Lower leg skin (tissue), 4 donors: Measurements from ENCODE around the gene RFC4. TPM values are rescaled to one million over a fixed set of nuclear protein-coding genes. Genes with fewer than 3 reads are reported as not detected.

Experiments used
- DNase-seq, 2 donors: peaks; one replicate each; pipeline ENCODE4 v3.0.0-alpha.2; 2019; ENCODE audit warnings: low spot score in 2 of 2
- H3K4me3 ChIP-seq: fragments of 200-600 bp; sonication (generic); 2 replicates; pipeline ENCODE4 v1.5.1; 2017; ENCODE audit warnings: mild to moderate bottlenecking, low read depth; ENCODE audit not compliant: poor library complexity, severe bottlenecking
- CTCF ChIP-seq, 3 donors: fragments of 450-650 bp; IDR thresholded peaks; one replicate each; pipeline ENCODE4 v1.5.1; 2016; ENCODE audit warnings: antibody characterized with exemption in 3 of 3, mild to moderate bottlenecking in 3 of 3, moderate library complexity in 2 of 3
- POLR2A ChIP-seq, 2 donors: fragments of 450-650 bp; IDR thresholded peaks; one replicate each; pipeline ENCODE4 v1.6.1; 2016 to 2017; ENCODE audit warnings: antibody characterized with exemption in 2 of 2, mild to moderate bottlenecking in 1 of 2, moderate library complexity in 1 of 2
- WGBS, 2 donors: methylation state at CpG; one replicate each; pipeline ENCODE4 v1.1.5; 2018; 5-methylcytosine and 5-hydroxymethylcytosine counted together
- intact Hi-C: fragments of 100-400 bp; cut with DNase I; formaldehyde crosslinking; loops from one replicate; pipeline ENCODE4 v1.15.0; 2023; ENCODE audit warnings: low total_unique reads
- microRNA counts, 2 donors: library from miRNA; unstranded; fragments of <30 nt; microRNA quantifications; one replicate each; lab custom pipeline; 2016
- microRNA-seq, 2 donors: library from miRNA; unstranded; fragments of <30 nt; microRNA quantifications; one replicate each; pipeline ENCODE4, GENCODE V29; 2016; ENCODE audit warnings: borderline replicate concordance in 2 of 2, borderline number of aligned reads in 1 of 2
- total RNA-seq, 4 donors: library from RNA; depleted of rRNA; stranded (reverse); fragments of >200 nt; gene quantifications; one replicate each; pipeline ENCODE4 v1.1.0, GENCODE V29; 2016

RFC4 gene
- total RNA-seq, 4 donors from 2014 or later, result 6.3 to 14.0 (median 10.5) TPM

DNA sequence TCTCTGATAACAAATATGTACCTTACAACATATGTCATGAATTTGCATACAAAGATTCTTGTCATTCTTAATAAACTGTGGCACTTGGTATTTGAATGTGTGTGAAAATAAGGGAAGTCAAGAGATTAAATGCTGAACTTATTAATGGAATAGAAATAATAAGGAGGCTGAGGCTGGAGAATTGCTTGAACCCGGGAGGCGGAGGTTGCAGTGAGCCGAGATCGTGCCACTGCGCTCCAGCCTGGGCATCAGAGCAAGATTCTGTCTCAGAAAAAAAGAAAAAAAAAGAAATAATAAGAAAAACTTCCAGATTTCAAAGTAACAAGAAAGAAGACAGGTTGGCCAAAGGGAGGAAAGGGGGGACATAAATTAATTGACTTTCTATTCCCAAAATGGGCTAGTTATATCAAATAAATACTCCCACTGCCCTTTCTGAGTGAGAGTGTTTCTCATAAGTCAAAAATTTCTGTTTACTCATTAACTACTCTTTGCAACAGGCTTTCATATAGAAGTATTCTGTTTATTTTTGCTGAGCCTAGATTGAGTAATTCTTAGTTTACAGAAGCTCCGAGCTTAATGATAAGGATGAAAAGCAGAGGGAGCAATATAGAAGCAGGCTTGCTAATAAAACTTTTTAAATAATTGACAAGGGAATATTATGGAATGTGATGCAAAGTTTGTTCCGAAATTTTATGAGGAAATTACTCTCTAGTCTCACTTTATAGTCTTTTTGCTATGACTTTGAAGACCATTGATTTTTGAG lies 63.5 kb downstream of the RFC4 start:
- DNase-seq, result no peak
- 85 to 89% methylated on average over 7 of the region's 7 CpGs for WGBS, 2 donors
- no peak for TF ChIP-seq POLR2A (IDR thresholded peaks at IDR 0.05)
- TF ChIP-seq CTCF (IDR thresholded peaks at IDR 0.05), result no peak
- H3K4me3 ChIP-seq, result no peak overlapping the region
- intact Hi-C loops, result no loop called here

MicroRNA genes within 50 kb of the gene (microRNA counts, 767-probe panel; counts per million panel counts)
- microRNA hsa-miR-1248 (lab: Ali Mortazavi, UCI), result 0 to 358 counts per million in 2 donors

Small RNA genes lying within 50 kb of the gene (microRNA-seq; reads per million reads assigned to microRNA genes)
- 23.1 to 34.5 reads per million in 2 donors for gene MIR1248

Other genes starting within 250 kb of the RFC4 start
- gene TBCCD1, start 239.1 kb downstream of the RFC4 start, total RNA-seq, result 10 to 100 TPM in 3 of 4 donors, 1 to 10 TPM in 1; 9.7 to 17.7 (median 14.6) TPM
- 10 to 100 TPM; 24.7 to 32.1 (median 26.4) TPM for gene DNAJB11, start 235.8 kb downstream of the RFC4 start, total RNA-seq
- gene AHSG, start 193.4 kb downstream of the RFC4 start, total RNA-seq, result under 1 TPM in 1 of 4 donors, not detected in 3; 0.36 TPM
- 10 to 100 TPM in 2 of 4 donors, 1 to 10 TPM in 2; 4.0 to 13.5 (median 9.3) TPM for gene FETUB, start 166.1 kb downstream of the RFC4 start, total RNA-seq
- under 1 TPM in 2 of 4 donors, not detected in 2; 0.10 to 0.34 TPM for gene HRG, start 140.5 kb downstream of the RFC4 start, total RNA-seq
- gene KNG1, start 89.1 kb downstream of the RFC4 start, total RNA-seq, result not detected
- gene EIF4A2, start 22.9 kb downstream of the RFC4 start, total RNA-seq, result 100 to 1,000 TPM; 224 to 547 (median 310) TPM
- gene ADIPOQ, start 36.2 kb upstream of the RFC4 start, total RNA-seq, result 10 to 100 TPM in 2 of 4 donors, 1 to 10 TPM in 2; 1.1 to 15.6 (median 7.7) TPM
- 10 to 100 TPM; 12.8 to 44.5 (median 25.2) TPM for gene ST6GAL1, start 124.0 kb upstream of the RFC4 start, total RNA-seq